GM10248 (cell line): Measurements from ENCODE around the gene CSF2.

Experiments used
- CTCF ChIA-PET: fragments of 300-600 bp; sonication (Branson Sonifier 250); formaldehyde crosslinking; extraction: SDS; loops from one replicate; lab custom pipeline; 2021; ENCODE audit warnings: antibody characterized with exemption; lab: Yijun Ruan, JAX
- POLR2A ChIA-PET: fragments of 350-650 bp; sonication (Branson Sonifier 250); formaldehyde crosslinking; extraction: SDS; loops from one replicate; lab custom pipeline; 2020; ENCODE audit warnings: antibody characterized with exemption; lab: Yijun Ruan, JAX
- DNase-seq: peaks from one replicate; pipeline ENCODE4 v3.0.0; 2012; ENCODE audit errors: extremely low spot score
- TF ChIP-seq, protein P1 (sequence below): IDR thresholded peaks from 2 replicates; pipeline ENCODE4 v1.5.1; 2012; ENCODE audit warnings: mild to moderate bottlenecking, low read depth; ENCODE audit errors: extremely low read depth, missing control alignments, control extremely low read depth

Gene CSF2

GRCh38 chr5:132095424-132095972 is 21.9 kb downstream of the CSF2 start:
- POLR2A ChIA-PET, result no interaction called here
- DNase-seq, result no peak

DNA sequence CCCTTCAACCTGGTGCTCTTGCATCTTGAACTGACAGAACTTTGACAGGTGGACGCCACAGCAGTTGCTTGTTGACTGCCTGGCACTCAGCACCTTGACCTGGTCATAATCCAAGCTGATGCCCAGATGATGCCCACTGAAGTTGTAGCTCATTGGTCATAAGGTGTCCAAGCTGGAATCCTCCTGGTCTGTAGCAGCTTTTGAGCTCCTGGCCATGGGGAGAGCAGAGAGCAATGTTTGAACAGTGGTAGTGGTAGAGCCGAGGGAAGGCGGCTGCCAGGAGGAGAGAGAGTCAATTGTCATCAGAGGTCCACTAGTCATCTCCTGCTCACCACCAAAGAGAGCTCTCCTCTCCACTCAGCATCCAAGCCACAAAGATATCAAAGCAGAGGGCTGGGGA is 23.3 kb downstream of the CSF2 start:
- TF ChIP-seq, protein P1, sequence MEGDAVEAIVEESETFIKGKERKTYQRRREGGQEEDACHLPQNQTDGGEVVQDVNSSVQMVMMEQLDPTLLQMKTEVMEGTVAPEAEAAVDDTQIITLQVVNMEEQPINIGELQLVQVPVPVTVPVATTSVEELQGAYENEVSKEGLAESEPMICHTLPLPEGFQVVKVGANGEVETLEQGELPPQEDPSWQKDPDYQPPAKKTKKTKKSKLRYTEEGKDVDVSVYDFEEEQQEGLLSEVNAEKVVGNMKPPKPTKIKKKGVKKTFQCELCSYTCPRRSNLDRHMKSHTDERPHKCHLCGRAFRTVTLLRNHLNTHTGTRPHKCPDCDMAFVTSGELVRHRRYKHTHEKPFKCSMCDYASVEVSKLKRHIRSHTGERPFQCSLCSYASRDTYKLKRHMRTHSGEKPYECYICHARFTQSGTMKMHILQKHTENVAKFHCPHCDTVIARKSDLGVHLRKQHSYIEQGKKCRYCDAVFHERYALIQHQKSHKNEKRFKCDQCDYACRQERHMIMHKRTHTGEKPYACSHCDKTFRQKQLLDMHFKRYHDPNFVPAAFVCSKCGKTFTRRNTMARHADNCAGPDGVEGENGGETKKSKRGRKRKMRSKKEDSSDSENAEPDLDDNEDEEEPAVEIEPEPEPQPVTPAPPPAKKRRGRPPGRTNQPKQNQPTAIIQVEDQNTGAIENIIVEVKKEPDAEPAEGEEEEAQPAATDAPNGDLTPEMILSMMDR, result no peak
- ChIA-PET POLR2A (no interaction called here), CTCF (interaction anchor here (1.0 to 3.8 kb wide), 8 partner anchors 9 to 84 kb away, joined by 3 to 10 read pairs (median 4); no protein-coding TSS in a partner anchor)
- no peak for DNase-seq

More at GRCh38 chr5:132095424-132095972, 21.9 kb downstream of the CSF2 start:
- CTCF ChIA-PET, result interaction anchor here (0.7 to 3.8 kb wide), 9 partner anchors 10 to 407 kb away, joined by 3 to 14 read pairs (median 4); no protein-coding TSS in a partner anchor
- TF ChIP-seq, protein P1, result no peak

DNA sequence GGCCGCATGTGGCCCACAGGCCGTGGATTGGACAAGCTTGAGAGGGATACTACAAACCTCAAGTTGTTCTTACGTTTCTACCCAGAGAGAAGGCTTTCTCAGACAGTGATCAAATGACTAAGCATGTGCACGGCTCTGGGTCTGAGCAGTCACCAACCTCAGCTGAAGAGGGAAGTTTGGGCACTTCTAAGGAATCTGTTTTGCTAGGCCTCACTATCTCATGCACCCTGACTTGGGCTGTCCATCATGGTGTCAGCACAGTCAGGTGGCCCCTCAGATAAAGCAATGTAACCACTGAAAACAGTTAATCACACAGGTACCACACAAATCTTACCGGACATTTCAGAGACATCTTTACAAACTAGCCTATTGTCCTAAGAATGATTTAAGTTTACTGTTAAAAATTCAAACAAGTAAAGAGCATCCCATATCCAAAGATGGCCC is 24.6 kb downstream of the CSF2 start:
- DNase-seq, result no peak
- ChIA-PET POLR2A (no interaction called here), CTCF (interaction anchor here (1.1 to 2.8 kb wide), 4 partner anchors 10 to 35 kb away, joined by 3 to 9 read pairs (median 6); no protein-coding TSS in a partner anchor)
- TF ChIP-seq, protein P1, result no peak

- TF ChIP-seq, protein P1, result no peak
- ChIA-PET POLR2A (no interaction called here), CTCF (interaction anchor here (1.4 to 2.8 kb wide), 3 partner anchors 11 to 75 kb away, joined by 3 to 9 read pairs (median 7); no protein-coding TSS in a partner anchor)
- DNase-seq, result no peak
Observed at GRCh38 chr5:132098621-132099020, 25.0 kb downstream of the CSF2 start.

DNA sequence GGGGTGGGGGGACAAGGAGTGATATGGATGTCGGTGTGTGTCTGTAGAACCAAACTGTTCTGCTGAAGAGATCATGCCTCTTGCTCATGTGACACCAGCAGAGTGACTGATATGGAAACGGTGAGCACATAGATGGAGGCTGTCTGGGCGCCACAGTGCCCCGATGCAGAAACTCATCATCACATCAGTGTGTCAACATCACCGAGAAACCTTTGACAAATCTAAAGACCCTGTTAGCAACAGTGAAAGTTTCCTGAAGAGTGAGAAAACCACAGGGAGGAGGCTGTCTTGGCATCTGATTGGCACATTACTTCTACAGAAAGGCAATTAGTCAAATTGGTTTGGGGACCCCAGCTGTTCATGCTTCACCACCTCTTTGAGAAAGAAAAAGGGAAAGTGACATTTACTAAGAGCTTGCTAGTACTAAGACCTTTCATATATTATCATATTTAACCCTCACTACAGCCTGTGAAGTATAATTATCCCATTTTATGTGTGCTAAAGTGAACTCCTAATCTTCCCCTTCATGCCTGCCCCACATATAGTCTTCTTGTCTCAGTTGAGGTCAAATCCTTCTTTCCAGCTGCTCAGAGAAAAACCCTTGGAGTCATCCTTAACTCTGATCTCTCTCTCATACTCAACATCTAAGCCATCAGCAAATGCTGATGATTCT is 25.6 kb downstream of the CSF2 start:
- CTCF ChIA-PET, result interaction anchor here (1.1 to 2.1 kb wide), 4 partner anchors 11 to 80 kb away, joined by 3 to 7 read pairs (median 4); no protein-coding TSS in a partner anchor
- TF ChIP-seq, protein P1, result no peak
- DNase-seq, result no peak
- POLR2A ChIA-PET, result no interaction called here

- TF ChIP-seq, protein P1, result no peak
- ChIA-PET POLR2A (no interaction called here), CTCF (interaction anchor here (1.1 to 1.4 kb wide), 3 partner anchors 36 to 80 kb away, joined by 3 to 5 read pairs (median 3); no protein-coding TSS in a partner anchor)
- no peak for DNase-seq
Observed at GRCh38 chr5:132099905-132100304, 26.3 kb downstream of the CSF2 start.
